ENCODE data around the gene OGT.
"Not testable (repeated sequence)": the region's sequence is repeated elsewhere in the genome, so short reads cannot be mapped to it uniquely, and the experiment has no call there.

Gene OGT

GRCh38 chrX:71604141-71604540, 71.2 kb downstream of the OGT start:
- in situ Hi-C loops (cut with HindIII; ENCODE audit: low sequenced_read_pairs), result no loop called here
- no peak overlapping the region for H3K4me3 ChIP-seq (ENCODE audit: low read depth, low read length)
- TF ChIP-seq CTCF (IDR thresholded peaks at IDR 0.05; ENCODE audit: low read depth, low read length, missing control alignments), result no peak
- no peak for DNase-seq (ENCODE audit: low read depth)

- TF ChIP-seq CTCF (IDR thresholded peaks at IDR 0.05; ENCODE audit: low read depth, low read length, missing control alignments), result no peak
- DNase-seq (ENCODE audit: low read depth), result no peak
- H3K4me3 ChIP-seq (ENCODE audit: low read depth, low read length), result no peak overlapping the region
- in situ Hi-C loops (cut with HindIII; ENCODE audit: low sequenced_read_pairs), result no loop called here
Measured at GRCh38 chrX:71604796-71605568, 72.1 kb downstream of the OGT start.

DNA sequence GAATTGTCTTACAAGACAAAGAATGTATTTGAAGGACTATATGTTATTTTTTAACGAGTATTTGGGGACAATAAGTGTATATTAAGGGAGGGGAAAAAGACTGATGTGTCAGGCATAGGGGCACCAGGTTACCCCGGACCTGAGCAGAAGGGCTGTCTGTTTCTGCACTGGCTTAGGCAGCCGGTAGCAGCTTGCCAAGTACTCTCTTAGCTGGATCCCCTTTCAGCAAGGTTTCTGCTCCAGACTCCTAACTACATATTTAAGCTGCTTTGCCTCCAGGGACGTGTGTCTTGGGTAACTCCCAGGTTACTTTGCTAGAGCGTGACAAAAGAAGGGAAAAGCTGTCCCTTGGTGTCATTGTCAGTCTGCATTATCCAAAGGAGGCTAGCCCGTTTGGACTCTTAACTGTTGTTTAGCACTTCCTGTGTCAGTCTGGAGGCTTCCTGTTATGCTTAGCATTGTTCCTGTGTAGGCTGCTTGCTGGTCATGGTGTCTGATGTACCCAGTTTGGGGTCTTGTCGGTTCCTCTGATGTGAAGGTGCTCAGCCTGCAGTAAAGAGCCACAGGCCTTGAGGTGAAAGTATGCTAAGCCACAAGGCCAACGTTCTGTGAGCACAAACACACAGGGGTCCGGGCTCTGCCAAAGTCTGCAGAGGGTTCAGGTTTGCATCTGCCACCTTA, 73.8 kb downstream of the OGT start:
- H3K4me3 ChIP-seq (ENCODE audit: low read depth, low read length), result no peak overlapping the region
- DNase-seq (ENCODE audit: low read depth), result no peak
- in situ Hi-C loops (cut with HindIII; ENCODE audit: low sequenced_read_pairs), result no loop called here
- no peak for TF ChIP-seq CTCF (IDR thresholded peaks at IDR 0.05; ENCODE audit: low read depth, low read length, missing control alignments)

DNA sequence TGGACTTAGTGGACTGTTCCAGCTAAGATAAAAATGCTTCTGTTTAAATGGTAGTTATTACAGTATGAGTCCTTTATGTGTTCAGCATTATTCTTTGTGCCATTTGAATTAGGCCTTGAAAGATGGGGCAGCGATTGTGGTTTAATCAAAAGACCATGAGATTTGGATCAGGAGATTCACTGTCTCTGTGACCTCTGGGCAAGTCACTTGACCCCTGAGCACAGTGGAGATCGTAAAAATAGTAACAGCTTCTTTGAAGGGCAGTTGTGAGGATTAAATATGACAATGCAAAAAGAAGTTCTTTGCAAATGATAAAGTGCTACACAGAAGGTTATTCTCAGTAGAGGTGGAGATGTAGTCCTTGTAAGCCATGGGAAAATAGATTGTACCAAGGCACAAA, 74.6 kb downstream of the OGT start:
- TF ChIP-seq CTCF (IDR thresholded peaks at IDR 0.05; ENCODE audit: low read depth, low read length, missing control alignments), result no peak
- no peak overlapping the region for H3K4me3 ChIP-seq (ENCODE audit: low read depth, low read length)
- in situ Hi-C loops (cut with HindIII; ENCODE audit: low sequenced_read_pairs), result no loop called here
- no peak for DNase-seq (ENCODE audit: low read depth)

GRCh38 chrX:71609095-71609750, 76.3 kb downstream of the OGT start:
- TF ChIP-seq CTCF (IDR thresholded peaks at IDR 0.05; ENCODE audit: low read depth, low read length, missing control alignments), result no peak
- no peak for DNase-seq (ENCODE audit: low read depth)
- H3K4me3 ChIP-seq (ENCODE audit: low read depth, low read length), result no peak overlapping the region
- in situ Hi-C loops (cut with HindIII; ENCODE audit: low sequenced_read_pairs), result no loop called here

DNA sequence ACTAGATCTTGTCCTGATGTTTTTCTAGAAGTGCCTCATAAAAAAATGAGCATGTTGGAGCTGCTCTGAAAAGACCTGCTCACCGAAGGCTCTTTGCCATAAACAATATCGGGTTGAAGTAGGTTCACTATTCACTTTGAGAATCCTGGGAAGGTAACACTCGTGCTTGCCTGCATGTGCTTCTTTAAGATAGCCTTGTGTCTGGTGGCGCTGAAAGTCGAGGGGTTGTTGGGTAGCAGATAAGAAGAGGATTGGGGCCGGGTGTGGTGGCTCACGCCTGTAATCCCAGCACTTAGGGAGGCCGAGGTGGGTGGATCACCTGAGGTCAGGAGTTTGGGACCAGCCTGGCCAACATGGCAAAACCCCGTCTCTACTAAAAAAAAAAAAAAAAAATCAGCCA, 78.8 kb downstream of the OGT start:
- in situ Hi-C loops (cut with HindIII; ENCODE audit: low sequenced_read_pairs); DNase-seq (ENCODE audit: low read depth); H3K4me3 ChIP-seq (ENCODE audit: low read depth, low read length): not testable (repeated sequence)

- no peak for DNase-seq (ENCODE audit: low read depth)
- no peak for TF ChIP-seq CTCF (IDR thresholded peaks at IDR 0.05; ENCODE audit: low read depth, low read length, missing control alignments)
- in situ Hi-C loops (cut with HindIII; ENCODE audit: low sequenced_read_pairs), result no loop called here
- H3K4me3 ChIP-seq (ENCODE audit: low read depth, low read length), result no peak overlapping the region
Measured at GRCh38 chrX:71612256-71612655, 79.4 kb downstream of the OGT start.
